A549 (cell line): ENCODE results near the gene OPCML. TPM values are rescaled to one million over a fixed set of nuclear protein-coding genes. Genes with fewer than 3 reads are reported as not detected.

Experiments used
- ATAC-seq, 2 experiments: fragments of 200-7000 bp in 1 of 2; fragments of >200 bp in 1 of 2; cut with Nextera tagmentation in 1 of 2; cut with Tn5 transposase in 1 of 2; 3 replicates each; pipeline versions ENCODE4 v1.8.0 to v1.9.1; 2018 to 2020; ENCODE audit warnings: mild to moderate bottlenecking in 1 of 2, moderate library complexity in 1 of 2
- CTCF ChIA-PET: fragments of 300-600 bp; sonication (Branson Sonifier 250); formaldehyde crosslinking; extraction: SDS; loops from one replicate; lab custom pipeline; 2021; ENCODE audit warnings: antibody characterized with exemption, inconsistent platforms; lab: Yijun Ruan, JAX
- POLR2A ChIA-PET: fragments of 350-600 bp; formaldehyde crosslinking; extraction: SDS; loops from one replicate; lab custom pipeline; 2021; ENCODE audit warnings: antibody characterized with exemption, inconsistent platforms; lab: Yijun Ruan, JAX
- DNase-seq, 2 experiments: peaks; one replicate each; pipeline versions ENCODE4 v3.0.0 to v3.0.0-alpha.2; 2011 to 2016; ENCODE audit warnings: low read depth in 1 of 2, low spot score in 1 of 2
- FAIRE-seq: peaks from 2 replicates; lab custom pipeline; 2011; peaks lifted over from hg19 to GRCh38; lab: Jason Lieb, UNC
- H3K27ac ChIP-seq, 2 experiments: fragments of >200 bp; sonication (Bioruptor Twin); formaldehyde crosslinking; 3 replicates each; pipeline ENCODE4 v1.5.1; 2016 to 2017
- H3K4me1 ChIP-seq: fragments of >200 bp; sonication (Bioruptor Twin); formaldehyde crosslinking; 3 replicates; pipeline ENCODE4 v1.6.1; 2016
- H3K4me2 ChIP-seq: fragments of >200 bp; sonication (Bioruptor Twin); formaldehyde crosslinking; 3 replicates; pipeline ENCODE4 v1.6.1; 2016
- H3K4me3 ChIP-seq: fragments of >200 bp; sonication (Bioruptor Twin); formaldehyde crosslinking; 3 replicates; pipeline ENCODE4 v1.5.1; 2016
- H3K9me3 ChIP-seq: fragments of >200 bp; sonication (Bioruptor Twin); formaldehyde crosslinking; 3 replicates; pipeline ENCODE4 v1.6.1; 2016
- ATOH8 ChIP-seq: fragments of 250-450 bp; sonication (Bioruptor Pico); IDR thresholded peaks from 2 replicates; pipeline ENCODE4 v1.5.0; 2020; ENCODE audit warnings: low read depth, mild to moderate bottlenecking, moderate library complexity
- BCL3 ChIP-seq: fragments of >200 bp; sonication (Bioruptor Twin); formaldehyde crosslinking; IDR thresholded peaks from 3 replicates; pipeline ENCODE4 v1.6.1; 2016
- CBX2 ChIP-seq: fragments of 200-600 bp; sonication (generic); IDR thresholded peaks from 2 replicates; pipeline ENCODE4 v1.6.1; 2016; ENCODE audit warnings: low read depth, mild to moderate bottlenecking, borderline replicate concordance
- CBX8 ChIP-seq: fragments of 200-600 bp; sonication (generic); IDR thresholded peaks from 2 replicates; pipeline ENCODE4 v1.6.1; 2016
- CEBPB ChIP-seq, 2 experiments: fragments of >200 bp in 1 of 2; sonication (Bioruptor Twin) in 1 of 2; formaldehyde crosslinking in 1 of 2; IDR thresholded peaks; 2 replicates each; pipeline ENCODE4 v1.6.1; 2012 to 2016
- CTCF ChIP-seq: fragments of >200 bp; sonication (Bioruptor Twin); formaldehyde crosslinking; IDR thresholded peaks from 3 replicates; pipeline ENCODE4 v1.5.1; 2016
- EHMT2 ChIP-seq: fragments of 200-600 bp; sonication (generic); IDR thresholded peaks from 2 replicates; pipeline ENCODE4 v1.6.1; 2016; ENCODE audit warnings: antibody characterized with exemption, low read depth, mild to moderate bottlenecking, moderate library complexity
- EP300 ChIP-seq, 2 experiments: fragments of >200 bp; sonication (Bioruptor Twin); formaldehyde crosslinking; IDR thresholded peaks; 2 replicates in 1 of 2; 3 replicates in 1 of 2; pipeline ENCODE4 v1.6.1; 2016 to 2017
- ESRRA ChIP-seq: fragments of 150-350 bp; IDR thresholded peaks from 2 replicates; pipeline ENCODE4 v1.6.1; 2014; ENCODE audit warnings: mild to moderate bottlenecking, low read length, borderline replicate concordance
- FOSL2 ChIP-seq, 2 experiments: fragments of 450-650 bp in 1 of 2; fragments of >200 bp in 1 of 2; sonication (Bioruptor Twin) in 1 of 2; formaldehyde crosslinking; IDR thresholded peaks; 2 replicates each; pipeline versions ENCODE4 v1.5.0 to v1.6.1; 2016 to 2020; ENCODE audit warnings: mild to moderate bottlenecking in 1 of 2, moderate library complexity in 1 of 2
- HES2 ChIP-seq: fragments of >200 bp; sonication (Bioruptor Twin); formaldehyde crosslinking; IDR thresholded peaks from 2 replicates; pipeline ENCODE4 v1.6.1; 2016
- JUN ChIP-seq, 2 experiments: fragments of >200 bp; sonication (Bioruptor Twin); formaldehyde crosslinking; IDR thresholded peaks; 2 replicates in 1 of 2; 3 replicates in 1 of 2; pipeline ENCODE4 v1.6.1; 2016 to 2017
- MAZ ChIP-seq: fragments of 150-350 bp; IDR thresholded peaks from 2 replicates; pipeline ENCODE4 v1.6.1; 2014; ENCODE audit warnings: antibody characterized with exemption, low read depth, low read length, borderline replicate concordance
- NPAS2 ChIP-seq: fragments of 250-450 bp; sonication (Bioruptor Pico); IDR thresholded peaks from 2 replicates; pipeline ENCODE4 v1.8.0; 2022; ENCODE audit warnings: mild to moderate bottlenecking, moderate library complexity, borderline replicate concordance
- NR3C1 ChIP-seq: fragments of >200 bp; sonication (Bioruptor Twin); formaldehyde crosslinking; IDR thresholded peaks from 3 replicates; pipeline ENCODE4 v1.6.1; 2017
- PBX3 ChIP-seq: IDR thresholded peaks from 2 replicates; pipeline ENCODE4 v1.6.1; 2012
- PHF8 ChIP-seq: fragments of 200-600 bp; sonication (generic); IDR thresholded peaks from 2 replicates; pipeline ENCODE4 v1.6.1; 2016; ENCODE audit warnings: low read depth, mild to moderate bottlenecking, antibody characterized with exemption, moderate library complexity, borderline replicate concordance
- RARB ChIP-seq: fragments of 250-450 bp; sonication (Bioruptor Pico); IDR thresholded peaks from 2 replicates; pipeline ENCODE4 v1.8.0; 2021; ENCODE audit warnings: mild to moderate bottlenecking, moderate library complexity
- REST ChIP-seq: fragments of 200-600 bp; sonication (generic); IDR thresholded peaks from 2 replicates; pipeline ENCODE4 v1.6.1; 2016; ENCODE audit warnings: antibody characterized with exemption, mild to moderate bottlenecking, moderate library complexity
- RFX5 ChIP-seq: fragments of 450-650 bp; IDR thresholded peaks from 2 replicates; pipeline ENCODE4 v1.7.1; 2014; ENCODE audit warnings: antibody characterized with exemption, mild to moderate bottlenecking, moderate library complexity
- TFCP2L1 ChIP-seq: fragments of 250-450 bp; sonication (Bioruptor Pico); IDR thresholded peaks from 2 replicates; pipeline ENCODE4 v1.5.0; 2021; ENCODE audit warnings: mild to moderate bottlenecking
- ZC3H11A ChIP-seq: fragments of 450-650 bp; IDR thresholded peaks from 2 replicates; pipeline ENCODE4 v1.6.1; 2014; ENCODE audit warnings: antibody characterized with exemption, mild to moderate bottlenecking
- WGBS: methylation state at CpG from one replicate; pipeline ENCODE4 v1.1.6; 2017; ENCODE audit errors: missing lambda C conversion rate; 5-methylcytosine and 5-hydroxymethylcytosine counted together
- polyA plus RNA-seq, 4 experiments: library from polyadenylated mRNA; depleted of rRNA in 3 of 4; stranded (reverse); fragments of >200 nt; fragmentation: RNase III in 1 of 4; extraction: RNeasy Plus Mini Kit Qiagen cat#74134 plus additional on column Dnase treatment in 1 of 4; gene quantifications; 2 replicates in 3 of 4; 3 replicates in 1 of 4; pipeline ENCODE4 v1.2.3, GENCODE V29; 2011 to 2017

The OPCML gene
- polyA plus RNA-seq, 2 of the 4 experiments (the other 2 are of a cell fraction) = not detected

- H3K9me3 ChIP-seq = no peaks in the 10 kb centered on the region
- no peak for ATAC-seq
- no peak overlapping the region for H3K27ac ChIP-seq
- CTCF ChIA-PET = no interaction called here
- WGBS = 0% methylated on average over 1 of the region's 2 CpGs
- no peaks in the 10 kb centered on the region for H3K4me1 ChIP-seq
- no peak overlapping the region for H3K4me3 ChIP-seq
- no peak for DNase-seq
- no peak for FAIRE-seq
- TF ChIP-seq CBX2 (no peak), ATOH8 (CRISPR knock-in tag) (no peak), NR3C1 (no peak)
- TF ChIP-seq, all 56 proteins: peak for 0
- POLR2A ChIA-PET = no interaction called here
- no peak overlapping the region for H3K4me2 ChIP-seq
Observed at GRCh38 chr11:132541794-132542193, 990.5 kb downstream of the OPCML start.

- Histone ChIP-seq H3K9me3 (no peaks in the 10 kb centered on the region), H3K27ac (no peak overlapping the region), H3K4me2 (no peak overlapping the region), H3K4me1 (no peaks in the 10 kb centered on the region), H3K4me3 (no peak overlapping the region)
- no peak for TF ChIP-seq MAZ
- no peak for TF ChIP-seq RFX5
- TF ChIP-seq PBX3 = no peak
- TF ChIP-seq CTCF = no peak
- no peak for TF ChIP-seq EHMT2
- no peak for TF ChIP-seq RARB
- no peak for TF ChIP-seq NR3C1
- no peak for TF ChIP-seq ESRRA
- no peak for TF ChIP-seq EP300 (IDR thresholded peaks at IDR 0.05)
- TF ChIP-seq HES2 = no peak
- no peak for TF ChIP-seq NPAS2 (CRISPR knock-in tag)
- 0% methylated on average over 2 of the region's 2 CpGs for WGBS
- CTCF ChIA-PET = interaction anchor here (1.0 kb wide), 1 partner anchor 9 kb away, joined by 3 read pairs; no protein-coding TSS in a partner anchor
- no peak for ATAC-seq
- POLR2A ChIA-PET = no interaction called here
- DNase-seq = no peak
- FAIRE-seq = no peak
Observed at GRCh38 chr11:132540581-132540980, 991.7 kb downstream of the OPCML start.

GRCh38 chr11:132539590-132540368, 992.5 kb downstream of the OPCML start:
- Histone ChIP-seq H3K4me2 (no peak overlapping the region), H3K9me3 (no peaks in the 10 kb centered on the region), H3K27ac (no peak overlapping the region), H3K4me1 (no peaks in the 10 kb centered on the region), H3K4me3 (no peak overlapping the region)
- ATAC-seq (no peak), DNase-seq (no peak), FAIRE-seq (no peak)
- POLR2A ChIA-PET = no interaction called here
- CTCF ChIA-PET = interaction anchor here (1.0 kb wide), 1 partner anchor 8 kb away, joined by 3 read pairs; no protein-coding TSS in a partner anchor
- WGBS = 17% methylated on average over 7 of the region's 7 CpGs
- TF ChIP-seq ATOH8 (CRISPR knock-in tag) = no peak
- TF ChIP-seq BCL3 = no peak
- TF ChIP-seq ZC3H11A = no peak
- no peak for TF ChIP-seq FOSL2 (IDR thresholded peaks at IDR 0.05)
- no peak for TF ChIP-seq FOSL2 (CRISPR knock-in tag; IDR thresholded peaks at IDR 0.05)
- TF ChIP-seq TFCP2L1 (CRISPR knock-in tag) = no peak
- TF ChIP-seq PHF8 = no peak
- no peak for TF ChIP-seq JUN (IDR thresholded peaks at IDR 0.05)
- no peak for TF ChIP-seq REST
- TF ChIP-seq EP300 (IDR thresholded peaks at IDR 0.05) = no peak
- no peak for TF ChIP-seq CBX8
- TF ChIP-seq CEBPB (IDR thresholded peaks at IDR 0.05) = no peak
